ENCODE data around the gene CALHM4. TPM values are rescaled to one million over a fixed set of nuclear protein-coding genes. Genes with fewer than 3 reads are reported as not detected.

CALHM4 gene
- not detected for total RNA-seq

GRCh38 chr6:116553451-116553850 lies at the start of gene CALHM4:
Gene CALHM4 (plus strand): TSS chr6:116553751. CDS start chr6:116553794, 43 bp downstream.

GRCh38 chr6:116511424-116512110 lies 42.0 kb upstream of the CALHM4 start, which contains the start of gene CALHM5:
Gene CALHM5 (plus strand): TSS chr6:116511639. CDS start chr6:116511697, 58 bp downstream.

DNA sequence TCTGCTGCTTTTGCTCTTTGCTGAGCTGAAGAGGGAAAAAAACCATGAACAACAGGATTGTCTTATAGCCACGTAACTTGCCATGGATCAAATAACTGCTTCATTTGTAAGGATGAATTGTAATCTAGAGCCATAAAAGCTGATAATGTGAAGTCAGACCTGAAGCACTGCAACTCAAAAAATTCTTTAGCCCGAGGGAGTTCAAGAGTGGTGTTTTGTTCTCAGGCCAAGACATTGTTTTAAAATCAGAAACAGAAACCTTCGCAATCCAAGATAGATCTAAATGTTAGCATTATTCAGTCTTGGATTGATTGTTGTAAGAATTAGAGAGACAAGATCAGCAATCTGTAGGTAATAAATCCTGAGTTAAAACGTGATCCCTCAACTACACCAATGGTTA lies 7.9 kb upstream of the CALHM4 start, which contains the start of gene TRAPPC3L:
Gene TRAPPC3L (minus strand): TSS at position 34 of the 400 bp plus-strand sequence. CDS start 170 bp downstream, outside the sequence.

DNA sequence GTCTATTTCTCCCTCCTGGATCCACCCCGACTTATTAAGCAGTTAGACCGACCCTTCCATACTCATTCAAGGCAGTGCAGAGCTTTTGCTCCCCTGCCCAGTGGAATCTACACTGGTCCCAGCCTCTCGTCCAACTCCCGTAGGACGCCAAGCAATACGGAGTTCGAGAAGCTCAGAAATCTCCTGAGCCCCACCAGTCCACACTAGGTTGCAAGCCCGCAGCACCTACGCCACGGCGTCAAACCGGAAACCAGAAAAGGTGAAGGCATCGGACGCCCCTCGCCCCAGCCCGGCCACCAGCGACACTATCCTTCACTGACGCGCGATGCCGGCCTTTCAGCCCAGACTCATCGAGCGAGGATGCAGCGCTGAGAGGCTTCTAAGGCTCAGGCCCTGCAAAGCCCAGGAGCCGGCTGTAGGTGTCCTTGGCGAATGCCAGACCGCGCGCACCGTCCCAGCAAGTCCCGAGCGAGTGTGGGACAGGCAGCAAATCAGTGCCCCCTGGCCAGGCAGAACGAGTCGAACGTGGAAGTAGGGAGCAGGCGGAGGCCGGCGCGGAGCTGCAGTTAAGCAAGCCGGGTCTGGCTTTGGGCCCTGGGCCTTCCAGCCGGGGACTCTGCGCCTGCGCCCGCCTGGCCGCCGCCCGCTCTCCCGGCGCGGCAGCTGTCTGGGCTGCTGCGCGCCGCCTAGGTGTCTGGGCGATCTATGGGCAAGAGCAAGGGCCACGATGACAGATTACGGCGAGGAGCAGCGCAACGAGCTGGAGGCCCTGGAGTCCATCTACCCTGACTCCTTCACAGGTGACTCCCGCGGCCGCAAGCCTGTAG lies 17.5 kb downstream of the CALHM4 start, which contains the start of gene RWDD1:
Gene RWDD1 (plus strand): TSS at position 649 of the 827 bp plus-strand sequence. CDS start 79 bp downstream, at position 728.

Other genes with a start within 250 kb of the CALHM4 start
- gene DSE, start 182.8 kb upstream of the CALHM4 start, total RNA-seq, result 38.2 TPM
- gene CALHM6, start 92.4 kb upstream of the CALHM4 start, total RNA-seq, result not detected
- 0.31 TPM for gene CALHM5, start 42.1 kb upstream of the CALHM4 start, total RNA-seq
- gene TRAPPC3L, start 8.1 kb upstream of the CALHM4 start, total RNA-seq, result not detected
- gene RWDD1, start 17.8 kb downstream of the CALHM4 start, total RNA-seq, result 29.1 TPM
- 2.5 TPM for gene RSPH4A, start 62.7 kb downstream of the CALHM4 start, total RNA-seq
- gene ZUP1, start 115.0 kb downstream of the CALHM4 start, total RNA-seq, result 33.8 TPM
- 34.4 TPM for gene KPNA5, start 127.5 kb downstream of the CALHM4 start, total RNA-seq
- gene FAM162B, start 212.0 kb downstream of the CALHM4 start, total RNA-seq, result 1.3 TPM

Data from parietal lobe (tissue), 1 donor.